ENCODE results near the gene SDCBP2.

SDCBP2 gene

DNA sequence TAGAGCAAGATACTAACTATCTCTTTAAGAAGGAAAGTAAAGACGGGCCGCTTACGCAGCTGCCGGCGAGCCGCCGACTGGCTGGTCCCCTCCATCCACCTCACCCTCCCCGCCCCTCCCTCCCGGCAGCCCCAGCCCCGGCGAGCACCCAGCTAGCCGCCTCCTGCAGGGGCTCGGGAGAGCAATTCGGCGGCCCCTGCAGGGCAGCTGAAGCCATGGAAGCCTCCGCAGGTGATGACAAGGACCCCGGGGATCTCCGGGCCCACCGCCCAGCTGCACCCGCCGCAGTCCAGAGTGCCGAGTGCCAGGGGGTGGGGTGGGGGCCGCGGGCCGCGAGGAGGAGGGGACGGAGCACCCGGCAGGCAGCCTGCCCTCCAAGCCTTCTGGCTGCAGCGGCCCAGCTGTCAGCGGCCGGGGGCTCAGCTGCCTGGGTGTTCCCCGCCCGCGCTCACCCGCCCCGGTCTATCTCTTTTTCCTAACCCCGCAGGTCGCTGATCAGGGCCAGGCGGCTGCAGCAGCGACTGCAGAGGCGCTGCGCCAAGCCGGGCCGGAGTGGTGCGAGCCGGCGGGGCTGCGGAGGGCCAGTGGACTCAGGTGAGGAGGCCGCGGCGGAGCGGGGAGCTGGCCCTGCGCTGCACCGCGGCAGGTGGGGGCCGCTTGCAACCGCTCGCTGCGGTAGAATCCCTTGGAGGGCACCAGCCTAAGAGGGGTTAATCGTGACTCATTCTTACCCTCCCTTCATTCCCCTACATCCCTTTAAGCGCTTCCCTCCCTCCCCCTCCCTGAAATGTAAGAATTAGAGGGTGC lies 62.6 kb downstream of the SDCBP2 start, which contains the start of gene SNPH:
Gene SNPH, plus strand, starts transcription at position 128 of the 807 bp plus-strand sequence. CDS start 29,946 bp downstream, outside the sequence.
- peak within 1 kb of the TSS; percentile 64 for H3K27ac ChIP-seq (ENCODE audit: low read depth, low read length)
- H3K36me3 ChIP-seq (ENCODE audit: control insufficient read depth, insufficient read depth, low read length): no peaks in the 10 kb centered on the region
- peaks cover 4% of the 10 kb centered on the region for H3K4me1 ChIP-seq (ENCODE audit: control insufficient read depth, insufficient read depth, low read length)
- H3K27me3 ChIP-seq (ENCODE audit: control insufficient read depth, insufficient read depth, low read length): no peaks in the 10 kb centered on the region
- peak within 1 kb of the TSS; percentile 64 for H3K9ac ChIP-seq (ENCODE audit: low read length)
- peak within 1 kb of the TSS; percentile 75 for H3K4me3 ChIP-seq (ENCODE audit: low read length)

DNA sequence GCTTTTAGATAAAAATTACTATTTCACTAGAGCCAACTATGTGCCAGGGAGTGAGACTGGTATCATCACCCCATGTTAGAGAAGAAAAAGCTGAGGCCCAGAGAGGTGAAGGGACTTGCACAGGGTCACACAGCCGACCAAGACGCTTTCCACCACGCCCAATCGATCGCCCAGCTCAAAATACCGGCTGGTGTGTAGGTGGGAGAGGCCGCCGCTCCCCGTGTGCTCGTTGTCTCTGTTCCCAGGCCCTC lies 63.1 kb downstream of the SDCBP2 start:
- peak overlapping the region; percentile 75 for H3K4me3 ChIP-seq (ENCODE audit: low read length)
- H3K27ac ChIP-seq (ENCODE audit: low read depth, low read length): peak overlapping the region; percentile 64
- H3K36me3 ChIP-seq (ENCODE audit: control insufficient read depth, insufficient read depth, low read length): no peaks in the 10 kb centered on the region
- H3K27me3 ChIP-seq (ENCODE audit: control insufficient read depth, insufficient read depth, low read length): no peaks in the 10 kb centered on the region
- peaks cover 4% of the 10 kb centered on the region for H3K4me1 ChIP-seq (ENCODE audit: control insufficient read depth, insufficient read depth, low read length)
- H3K9ac ChIP-seq (ENCODE audit: low read length): peak overlapping the region; percentile 64

DNA sequence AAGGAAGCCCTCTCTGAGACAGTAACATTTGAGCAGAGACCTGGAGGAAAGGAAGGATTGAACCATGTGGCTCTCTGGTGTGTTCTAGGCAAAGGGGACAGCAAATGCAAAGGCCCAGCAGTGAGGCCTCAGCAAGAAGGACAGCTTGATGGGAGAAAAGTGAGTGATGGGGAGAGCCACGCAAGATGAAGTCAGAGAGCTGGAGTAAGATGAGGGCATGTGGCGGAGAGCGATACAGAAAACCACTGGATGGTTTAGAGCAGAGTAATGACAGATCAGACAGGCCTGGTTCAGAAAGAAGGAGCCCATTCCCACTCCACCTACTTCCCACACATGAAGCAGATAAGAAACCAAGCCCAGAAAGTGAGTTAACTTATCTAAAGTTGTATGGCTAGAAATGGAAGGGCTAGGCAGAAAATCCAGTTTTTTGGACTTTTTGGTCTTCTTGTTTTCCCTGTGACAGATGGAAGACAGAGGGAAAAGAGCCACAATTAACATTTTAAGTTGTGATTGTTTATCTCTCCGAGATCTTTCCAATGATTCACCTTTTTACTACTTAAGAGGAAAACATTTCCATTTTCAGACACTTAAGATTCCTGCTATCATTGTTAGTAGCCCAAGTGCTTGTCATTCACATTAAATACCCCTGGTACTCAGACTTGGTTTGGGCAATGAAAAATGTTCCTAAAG lies 63.6 kb downstream of the SDCBP2 start:
- Histone ChIP-seq H3K27me3 (ENCODE audit: control insufficient read depth, insufficient read depth, low read length) (no peaks in the 10 kb centered on the region), H3K4me1 (ENCODE audit: control insufficient read depth, insufficient read depth, low read length) (peaks cover 4% of the 10 kb centered on the region), H3K36me3 (ENCODE audit: control insufficient read depth, insufficient read depth, low read length) (no peaks in the 10 kb centered on the region), H3K4me3 (ENCODE audit: low read length) (peak overlapping the region; percentile 75), H3K27ac (ENCODE audit: low read depth, low read length) (peak overlapping the region; percentile 64), H3K9ac (ENCODE audit: low read length) (no peak overlapping the region)

DNA sequence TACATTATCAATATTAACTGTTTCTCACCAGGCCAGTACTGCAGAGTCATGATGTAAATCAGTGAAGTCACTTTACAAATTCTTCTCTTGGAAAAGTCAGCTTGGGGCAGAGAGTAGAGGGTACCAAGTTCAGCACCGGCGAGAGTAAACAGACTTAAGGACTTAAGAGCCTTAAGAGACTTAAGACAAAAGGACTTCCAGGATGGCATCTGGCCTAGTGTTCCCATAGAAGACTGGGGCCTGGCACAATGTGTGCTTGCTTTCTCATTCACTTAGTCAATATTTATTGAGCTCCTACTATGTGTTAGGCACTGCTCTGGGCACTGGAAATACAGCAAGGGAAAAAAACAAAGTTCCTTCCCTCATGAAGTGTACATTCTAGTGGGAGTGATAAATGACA lies 64.2 kb downstream of the SDCBP2 start:
- H3K27ac ChIP-seq (ENCODE audit: low read depth, low read length): no peak overlapping the region
- H3K4me3 ChIP-seq (ENCODE audit: low read length): no peak overlapping the region
- no peaks in the 10 kb centered on the region for H3K27me3 ChIP-seq (ENCODE audit: control insufficient read depth, insufficient read depth, low read length)
- H3K4me1 ChIP-seq (ENCODE audit: control insufficient read depth, insufficient read depth, low read length): peaks cover 4% of the 10 kb centered on the region
- no peak overlapping the region for H3K9ac ChIP-seq (ENCODE audit: low read length)
- H3K36me3 ChIP-seq (ENCODE audit: control insufficient read depth, insufficient read depth, low read length): no peaks in the 10 kb centered on the region

DNA sequence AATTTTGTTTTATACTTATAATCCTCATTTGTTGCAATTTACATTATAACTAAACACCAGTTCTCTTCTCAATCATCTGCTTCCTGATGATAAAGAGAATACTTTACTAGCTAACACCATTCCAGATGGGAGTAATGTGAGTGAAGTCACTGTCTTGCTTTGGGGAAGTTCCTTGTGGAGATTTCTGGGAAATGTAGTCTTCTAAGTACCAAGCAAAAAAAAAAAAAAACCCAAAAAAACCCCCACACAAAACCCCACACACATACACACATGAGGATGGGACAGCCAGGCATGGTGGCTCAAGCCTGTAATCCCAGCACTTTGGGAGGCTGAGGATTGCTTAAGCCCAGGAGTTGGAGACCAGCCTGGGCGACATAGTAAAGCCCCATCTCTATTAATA lies 65.1 kb downstream of the SDCBP2 start:
- Histone ChIP-seq H3K4me1 (ENCODE audit: control insufficient read depth, insufficient read depth, low read length) (peaks cover 4% of the 10 kb centered on the region), H3K4me3 (ENCODE audit: low read length) (no peak overlapping the region), H3K9ac (ENCODE audit: low read length) (no peak overlapping the region), H3K36me3 (ENCODE audit: control insufficient read depth, insufficient read depth, low read length) (no peaks in the 10 kb centered on the region), H3K27me3 (ENCODE audit: control insufficient read depth, insufficient read depth, low read length) (no peaks in the 10 kb centered on the region), H3K27ac (ENCODE audit: low read depth, low read length) (no peak overlapping the region)
